ENCODE measurements around the gene BAIAP2L2. TPM values are rescaled to one million over a fixed set of nuclear protein-coding genes. Genes with fewer than 3 reads are reported as not detected.

BAIAP2L2 gene
- total and polyA plus RNA-seq, 8 donors = 0.56 to 13.8 (median 1.1) TPM

GRCh38 chr22:38071421-38072321 lies 38.8 kb downstream of the BAIAP2L2 start:
- no peak for ATAC-seq
- TF ChIP-seq, protein P1, sequence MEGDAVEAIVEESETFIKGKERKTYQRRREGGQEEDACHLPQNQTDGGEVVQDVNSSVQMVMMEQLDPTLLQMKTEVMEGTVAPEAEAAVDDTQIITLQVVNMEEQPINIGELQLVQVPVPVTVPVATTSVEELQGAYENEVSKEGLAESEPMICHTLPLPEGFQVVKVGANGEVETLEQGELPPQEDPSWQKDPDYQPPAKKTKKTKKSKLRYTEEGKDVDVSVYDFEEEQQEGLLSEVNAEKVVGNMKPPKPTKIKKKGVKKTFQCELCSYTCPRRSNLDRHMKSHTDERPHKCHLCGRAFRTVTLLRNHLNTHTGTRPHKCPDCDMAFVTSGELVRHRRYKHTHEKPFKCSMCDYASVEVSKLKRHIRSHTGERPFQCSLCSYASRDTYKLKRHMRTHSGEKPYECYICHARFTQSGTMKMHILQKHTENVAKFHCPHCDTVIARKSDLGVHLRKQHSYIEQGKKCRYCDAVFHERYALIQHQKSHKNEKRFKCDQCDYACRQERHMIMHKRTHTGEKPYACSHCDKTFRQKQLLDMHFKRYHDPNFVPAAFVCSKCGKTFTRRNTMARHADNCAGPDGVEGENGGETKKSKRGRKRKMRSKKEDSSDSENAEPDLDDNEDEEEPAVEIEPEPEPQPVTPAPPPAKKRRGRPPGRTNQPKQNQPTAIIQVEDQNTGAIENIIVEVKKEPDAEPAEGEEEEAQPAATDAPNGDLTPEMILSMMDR (IDR thresholded peaks at IDR 0.05) = no peak
- Histone ChIP-seq H3K27ac (no peak overlapping the region), H3K9me3 (no peaks in the 10 kb centered on the region), H3K4me3 (no peak overlapping the region), H3K36me3 (peaks cover 0 to 47% (median 18%) of the 10 kb centered on the region in 3 donors), H3K4me1 (no peaks in the 10 kb centered on the region), H3K27me3 (no peaks in the 10 kb centered on the region)
- 92 to 93% methylated on average over 21 to 22 of the region's 22 CpGs for WGBS, 2 donors
- DNase-seq = peak in 1 of 6 donors; percentile 41
- no peak for FAIRE-seq
- intact Hi-C loops (cut with DNase I) = no loop called here

- Histone ChIP-seq H3K4me3 (no peak overlapping the region), H3K9me3 (no peaks in the 10 kb centered on the region), H3K36me3 (peaks cover 0 to 60% (median 27%) of the 10 kb centered on the region in 3 donors), H3K27ac (no peak overlapping the region), H3K4me1 (no peaks in the 10 kb centered on the region), H3K27me3 (no peaks in the 10 kb centered on the region)
- peak in 1 of 6 donors; percentile 39 for DNase-seq
- no peak for FAIRE-seq
- intact Hi-C loops (cut with DNase I) = no loop called here
- 90 to 94% methylated on average over 11 of the region's 11 CpGs for WGBS, 2 donors
- TF ChIP-seq, protein P1 (IDR thresholded peaks at IDR 0.05) = no peak
- no peak for ATAC-seq
Measured at GRCh38 chr22:38070250-38070921, 40.1 kb downstream of the BAIAP2L2 start.

DNA sequence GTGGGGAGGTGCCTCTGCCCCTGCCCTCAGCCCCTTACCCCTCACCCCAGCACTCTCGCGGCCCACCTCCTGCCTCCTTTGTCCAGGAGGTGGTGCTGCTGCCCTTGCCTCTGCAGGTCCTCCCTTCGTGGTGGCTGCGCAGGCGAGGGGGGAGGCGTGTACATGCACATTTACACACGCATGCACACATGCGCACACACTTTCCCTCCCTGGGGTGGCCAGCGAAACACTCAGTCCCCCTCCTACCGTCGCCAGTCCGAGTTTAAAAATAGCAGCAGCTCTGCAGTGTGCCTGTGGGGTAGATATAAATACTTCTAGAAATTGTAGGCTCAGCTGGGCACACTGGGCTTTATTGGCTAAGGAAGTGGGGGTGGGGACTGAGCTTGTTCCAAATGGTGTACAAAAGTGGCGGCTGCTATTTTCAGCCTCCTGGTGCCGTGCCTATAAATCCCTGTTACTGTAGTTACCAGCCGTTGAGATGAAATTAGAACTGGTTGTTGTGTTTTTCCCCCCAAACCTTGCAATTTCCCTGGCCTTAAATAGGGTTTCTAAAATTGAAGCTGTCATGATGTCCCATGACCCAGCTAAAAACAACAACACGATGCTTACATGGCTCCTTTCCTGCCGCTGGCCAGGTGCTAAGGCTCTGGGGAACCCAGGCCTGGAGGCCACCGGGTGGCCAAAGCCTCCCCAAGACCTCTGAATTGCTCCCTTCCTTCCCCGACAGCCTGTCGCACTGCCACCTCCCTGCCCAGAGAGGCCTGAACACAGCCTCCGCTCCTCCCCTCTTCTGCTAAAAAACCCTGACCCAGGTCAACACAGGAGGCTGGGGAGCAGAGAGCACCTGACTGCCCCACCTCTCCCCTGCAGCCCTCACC lies 40.9 kb downstream of the BAIAP2L2 start:
- Histone ChIP-seq H3K27ac (no peak overlapping the region), H3K4me1 (no peaks in the 10 kb centered on the region), H3K27me3 (no peaks in the 10 kb centered on the region), H3K36me3 (peaks cover 0 to 68% (median 31%) of the 10 kb centered on the region in 3 donors), H3K4me3 (no peak overlapping the region), H3K9me3 (no peaks in the 10 kb centered on the region)
- WGBS, 2 donors = 85% methylated on average over 21 of the region's 21 CpGs
- DNase-seq (peak in 1 of 6 donors; percentile 36), ATAC-seq (peak in 1 of 4 donors; percentile 18), FAIRE-seq (no peak)
- intact Hi-C loops (cut with DNase I) = no loop called here
- TF ChIP-seq, protein P1 (IDR thresholded peaks at IDR 0.05) = no peak

DNA sequence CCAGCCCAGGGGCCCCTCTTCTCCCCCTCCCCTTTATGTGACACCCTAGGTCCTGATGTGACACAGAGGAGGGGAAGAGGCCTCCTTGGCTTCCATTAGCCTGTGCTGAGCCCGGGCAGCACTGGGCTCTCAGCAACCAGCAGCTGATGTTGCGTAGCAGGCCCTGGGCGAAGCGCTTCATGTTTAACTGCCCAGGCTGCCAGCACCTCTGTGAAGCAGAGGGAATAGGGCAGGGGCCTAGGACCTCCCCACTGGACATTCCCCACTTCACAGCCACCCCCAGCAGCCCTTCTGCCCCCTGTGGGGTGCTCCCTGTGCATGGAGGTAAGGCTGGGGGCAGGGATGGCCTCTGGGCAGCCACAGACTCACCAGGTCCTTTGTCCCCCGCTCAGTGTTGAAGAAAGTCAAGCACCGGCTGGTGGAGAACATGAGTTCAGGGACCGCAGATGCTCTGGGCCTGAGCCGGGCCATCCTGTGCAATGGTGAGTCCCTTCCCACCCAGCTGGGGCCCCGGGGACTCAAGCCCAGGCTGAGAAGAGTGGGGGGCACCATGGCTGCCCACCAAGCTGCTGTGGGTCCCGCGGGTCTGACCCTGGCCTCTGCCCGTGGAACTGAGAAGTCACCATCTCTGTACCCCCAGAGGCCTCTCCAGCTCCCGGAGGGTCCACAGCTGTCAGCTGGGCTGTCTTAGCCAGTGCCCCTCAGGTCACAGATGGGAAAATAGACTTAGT lies 41.7 kb downstream of the BAIAP2L2 start:
- ATAC-seq (no peak), DNase-seq (peak in 1 of 6 donors; percentile 63), FAIRE-seq (no peak)
- Histone ChIP-seq H3K27ac (no peak overlapping the region), H3K4me3 (no peak overlapping the region), H3K4me1 (no peaks in the 10 kb centered on the region), H3K27me3 (no peaks in the 10 kb centered on the region), H3K36me3 (peaks cover 0 to 72% (median 24%) of the 10 kb centered on the region in 3 donors), H3K9me3 (no peaks in the 10 kb centered on the region)
- 91 to 98% methylated on average over 12 to 13 of the region's 13 CpGs for WGBS, 2 donors
- intact Hi-C loops (cut with DNase I) = no loop called here
- TF ChIP-seq, protein P1 (IDR thresholded peaks at IDR 0.05) = no peak

All from pancreas (tissue), 10 donors.